AG04449 (cell line): ENCODE results near the gene CBX6.

ENCODE experiments used
- CTCF ChIA-PET: fragments of 350-600 bp; formaldehyde crosslinking; extraction: SDS; loops from one replicate; lab custom pipeline; 2021; ENCODE audit warnings: antibody characterized with exemption; lab: Yijun Ruan, JAX
- POLR2A ChIA-PET: fragments of 400-600, 350-600 bp; formaldehyde crosslinking; extraction: SDS; loops from one replicate; lab custom pipeline; 2020; ENCODE audit warnings: antibody characterized with exemption, inconsistent platforms; lab: Yijun Ruan, JAX
- DNase-seq: peaks from one replicate; pipeline ENCODE4 v3.0.0-alpha.2; 2010; ENCODE audit warnings: low read depth, low spot score
- H3K4me3 ChIP-seq: 2 replicates; pipeline ENCODE4 v1.5.1; 2011; ENCODE audit warnings: low read depth, mild to moderate bottlenecking, control low read depth, low read length
- TF ChIP-seq, protein P1 (sequence below): IDR thresholded peaks from one replicate; pipeline ENCODE4 v1.5.1; 2011; ENCODE audit warnings: mild to moderate bottlenecking, moderate library complexity, low read length, control low read depth, inconsistent platforms; ENCODE audit not compliant: insufficient read depth; ENCODE audit errors: missing control alignments

Gene CBX6

DNA sequence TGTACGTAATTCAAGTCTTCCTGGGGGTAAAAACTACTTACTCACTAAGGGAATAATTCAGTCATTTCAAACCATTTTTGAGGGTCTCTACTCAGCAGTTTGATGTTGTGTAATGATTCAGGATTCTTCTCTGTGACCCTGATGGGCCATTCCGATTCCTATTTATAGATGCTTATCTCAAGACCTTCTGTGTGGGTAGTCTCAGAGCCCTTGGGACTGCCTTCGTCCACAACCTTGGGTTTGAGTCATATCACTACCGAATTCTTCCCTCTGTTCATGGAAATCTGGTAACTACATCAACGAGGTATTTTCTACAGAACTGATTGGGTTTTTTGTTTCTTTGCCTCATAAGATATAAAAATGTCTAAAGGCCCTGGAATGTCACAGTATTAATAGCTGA, 14.3 kb upstream of the CBX6 start:
- DNase-seq, result no peak
- POLR2A ChIA-PET, result no interaction called here
- no peak overlapping the region for H3K4me3 ChIP-seq
- CTCF ChIA-PET, result interaction anchor here (2.0 to 2.1 kb wide), 2 partner anchors 17 to 116 kb away, joined by 7 to 9 read pairs; no protein-coding TSS in a partner anchor
- TF ChIP-seq, protein P1, sequence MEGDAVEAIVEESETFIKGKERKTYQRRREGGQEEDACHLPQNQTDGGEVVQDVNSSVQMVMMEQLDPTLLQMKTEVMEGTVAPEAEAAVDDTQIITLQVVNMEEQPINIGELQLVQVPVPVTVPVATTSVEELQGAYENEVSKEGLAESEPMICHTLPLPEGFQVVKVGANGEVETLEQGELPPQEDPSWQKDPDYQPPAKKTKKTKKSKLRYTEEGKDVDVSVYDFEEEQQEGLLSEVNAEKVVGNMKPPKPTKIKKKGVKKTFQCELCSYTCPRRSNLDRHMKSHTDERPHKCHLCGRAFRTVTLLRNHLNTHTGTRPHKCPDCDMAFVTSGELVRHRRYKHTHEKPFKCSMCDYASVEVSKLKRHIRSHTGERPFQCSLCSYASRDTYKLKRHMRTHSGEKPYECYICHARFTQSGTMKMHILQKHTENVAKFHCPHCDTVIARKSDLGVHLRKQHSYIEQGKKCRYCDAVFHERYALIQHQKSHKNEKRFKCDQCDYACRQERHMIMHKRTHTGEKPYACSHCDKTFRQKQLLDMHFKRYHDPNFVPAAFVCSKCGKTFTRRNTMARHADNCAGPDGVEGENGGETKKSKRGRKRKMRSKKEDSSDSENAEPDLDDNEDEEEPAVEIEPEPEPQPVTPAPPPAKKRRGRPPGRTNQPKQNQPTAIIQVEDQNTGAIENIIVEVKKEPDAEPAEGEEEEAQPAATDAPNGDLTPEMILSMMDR, result no peak

DNA sequence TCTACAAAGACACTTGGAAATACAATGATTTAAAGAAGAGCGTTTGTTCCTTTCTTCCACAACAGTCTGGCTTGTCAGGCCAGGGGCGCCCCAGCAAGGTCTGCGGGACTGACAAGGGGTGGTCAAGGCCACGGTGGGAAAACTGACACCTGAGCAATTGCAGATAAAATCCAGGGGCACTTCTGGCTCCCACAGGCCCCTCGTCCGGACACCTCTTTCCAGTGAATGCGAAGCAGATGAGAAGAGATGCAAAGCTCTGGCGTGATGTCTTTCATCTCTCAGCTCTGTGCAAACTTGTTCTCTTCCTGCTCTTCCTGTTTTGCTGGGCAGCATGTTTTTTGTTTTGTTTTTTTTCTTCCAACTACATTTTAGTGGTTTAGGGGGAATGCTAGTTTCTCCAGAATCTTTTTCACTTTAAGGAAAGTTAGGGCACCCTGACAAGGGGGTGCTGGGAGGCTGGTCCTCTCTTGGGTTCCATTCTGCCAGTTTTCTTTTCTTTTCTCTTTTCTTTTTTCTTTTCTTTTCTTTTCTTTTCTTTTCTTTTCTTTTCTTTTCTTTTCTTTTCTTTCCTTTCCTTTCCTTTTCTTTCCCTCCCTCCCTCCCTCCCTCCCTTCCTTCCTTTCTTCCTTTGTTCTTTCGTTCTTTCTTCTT, 11.1 kb upstream of the CBX6 start:
- POLR2A ChIA-PET, result no interaction called here
- DNase-seq, result no peak
- TF ChIP-seq, protein P1, result no peak
- H3K4me3 ChIP-seq, result no peak overlapping the region
- CTCF ChIA-PET, result interaction anchor here (1.0 to 8.4 kb wide), 5 partner anchors 13 to 114 kb away, joined by 3 to 81 read pairs (median 3); partner anchors contain the start of gene CBX6

DNA sequence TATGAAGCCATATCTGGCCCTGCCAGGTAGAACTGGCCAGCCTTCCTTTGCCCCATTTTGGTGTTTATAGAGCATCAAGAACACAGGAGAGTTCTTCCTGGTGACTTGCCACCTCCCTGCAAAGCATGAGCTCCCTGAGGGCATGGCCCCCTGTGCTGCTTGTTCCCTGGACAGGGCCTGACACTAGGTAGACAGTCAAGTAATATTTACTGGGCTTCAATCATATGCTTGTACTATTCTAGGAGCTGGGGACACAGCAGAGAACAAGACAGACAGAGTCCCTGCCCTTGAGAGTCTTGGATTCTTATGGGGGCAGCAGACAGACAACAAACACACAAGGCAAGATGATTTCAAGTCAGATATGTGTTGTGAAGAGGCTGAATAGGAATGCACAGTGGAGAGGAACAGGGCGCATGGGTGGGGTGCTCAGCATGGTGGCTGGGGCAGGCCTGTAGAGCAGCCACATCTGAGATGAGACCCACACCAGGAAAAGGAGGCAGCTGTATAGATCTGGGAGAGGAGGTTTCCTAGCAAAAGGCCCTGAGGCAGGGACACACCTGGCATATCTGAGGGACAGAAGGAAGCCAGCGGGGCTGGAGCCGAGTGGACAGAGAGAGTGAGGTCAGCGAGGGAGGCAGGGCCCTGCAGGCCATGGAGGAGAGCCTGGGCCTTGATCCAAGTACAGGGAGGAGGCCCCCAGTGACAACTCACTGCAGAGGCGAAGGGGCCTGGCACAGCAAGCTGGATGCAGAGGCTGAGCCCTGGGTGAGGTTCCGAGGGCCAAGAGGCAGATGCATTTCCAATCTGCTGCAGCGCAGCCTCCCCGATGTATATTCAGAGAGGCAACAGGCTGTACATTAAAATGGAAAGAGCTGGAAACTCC, 10.2 kb upstream of the CBX6 start:
- DNase-seq, result no peak
- TF ChIP-seq, protein P1, result no peak
- ChIA-PET CTCF (interaction anchor here (0.9 to 8.4 kb wide), 7 partner anchors 9 to 113 kb away, joined by 3 to 81 read pairs (median 3); partner anchors contain the start of gene CBX6), POLR2A (no interaction called here)
- H3K4me3 ChIP-seq, result no peak overlapping the region

DNA sequence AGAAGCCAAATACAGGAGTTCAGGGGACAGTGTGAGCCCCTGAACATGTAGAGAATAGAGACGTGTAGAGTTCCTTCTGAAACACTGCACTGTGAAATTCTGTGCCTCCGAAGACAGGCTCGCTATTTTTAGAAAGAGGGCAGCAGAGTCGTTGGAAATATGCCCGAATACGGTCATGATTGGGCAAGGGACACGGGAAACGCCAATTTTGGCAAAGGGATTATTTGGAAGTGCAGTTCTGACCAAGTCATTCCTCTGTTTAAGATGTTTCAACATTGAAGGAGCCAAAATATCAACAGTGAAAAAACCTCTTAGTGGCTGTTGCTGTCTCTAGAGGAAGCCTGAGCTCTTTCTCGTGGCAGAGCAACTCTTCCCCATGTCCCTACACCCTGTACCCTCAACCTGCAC, 9.5 kb upstream of the CBX6 start:
- ChIA-PET CTCF (interaction anchor here (0.7 to 8.4 kb wide), 6 partner anchors 8 to 170 kb away, joined by 3 to 81 read pairs (median 4); partner anchors contain the start of gene CBX6), POLR2A (no interaction called here)

DNA sequence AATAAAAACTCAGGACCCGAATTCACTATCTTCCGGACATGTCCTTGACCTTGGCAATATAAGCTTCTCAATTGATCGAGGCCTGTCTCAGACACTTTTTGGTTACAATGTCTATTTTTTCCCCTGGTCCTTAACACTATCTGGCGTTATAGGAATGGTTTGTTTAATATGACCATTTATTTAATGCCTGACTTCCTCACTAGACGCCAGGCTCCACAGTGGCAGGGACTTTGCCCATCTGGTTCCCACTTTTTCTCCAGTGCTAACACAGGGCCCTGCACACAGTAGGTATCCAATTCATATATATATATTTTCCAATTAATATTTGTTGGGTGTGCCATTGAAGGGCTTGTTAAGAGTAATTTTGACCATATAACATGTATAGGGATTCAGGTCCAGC, 7.9 kb upstream of the CBX6 start:
- TF ChIP-seq, protein P1, result no peak
- CTCF ChIA-PET, result interaction anchor here (1.3 to 8.4 kb wide), 3 partner anchors 9 to 111 kb away, joined by 3 to 81 read pairs (median 6); partner anchors contain the start of gene CBX6
- no peak overlapping the region for H3K4me3 ChIP-seq
- DNase-seq, result no peak
- POLR2A ChIA-PET, result no interaction called here

More for the DNA sequence above, 9.5 kb upstream of the CBX6 start:
- TF ChIP-seq, protein P1, result no peak
- DNase-seq, result peak; percentile 68
- no peak overlapping the region; the same call in 1 of the 2 replicates for H3K4me3 ChIP-seq
